OCI-LY3 (cell line): ENCODE data around the gene RPL36AL.

Experiments used
- H2AFZ ChIP-seq: fragments of 200-600, 300-600 bp; shearing (Covaris generic); 2 replicates; pipeline ENCODE4 v1.6.0; 2014; ENCODE audit warnings: antibody characterized with exemption, low read depth, low read length
- H3K27ac ChIP-seq: fragments of 200-600, 300-600 bp; sonication (generic); 2 replicates; pipeline ENCODE4 v1.5.1; 2014; ENCODE audit warnings: mild to moderate bottlenecking, low read length, moderate library complexity, mixed read lengths
- H3K27me3 ChIP-seq: fragments of 200-600, 300-600 bp; sonication (generic); 2 replicates; pipeline ENCODE4 v1.6.1; 2014; ENCODE audit warnings: low read depth, low read length, mixed read lengths
- H3K36me3 ChIP-seq: fragments of 200-600, 300-600 bp; sonication (generic); replicated peaks from 2 replicates; pipeline ENCODE3; 2014; ENCODE audit warnings: low read depth, low read length, mixed read lengths
- H3K4me1 ChIP-seq: fragments of 300-600, 200-600 bp; sonication (generic); 2 replicates; pipeline ENCODE4 v1.6.1; 2014; ENCODE audit warnings: low read length, mixed read lengths
- H3K4me2 ChIP-seq: fragments of 200-600, 300-600 bp; sonication (generic); 2 replicates; pipeline ENCODE4 v1.6.1; 2014; ENCODE audit warnings: low read length, mixed read lengths
- H3K4me3 ChIP-seq: fragments of 300-600, 200-600 bp; sonication (generic); 2 replicates; pipeline ENCODE4 v1.5.1; 2014; ENCODE audit warnings: antibody characterized with exemption, mild to moderate bottlenecking, low read length, moderate library complexity
- H3K79me2 ChIP-seq: fragments of 300-600, 200-600 bp; shearing (Covaris generic); 2 replicates; pipeline ENCODE4 v1.6.1; 2014; ENCODE audit warnings: mild to moderate bottlenecking, low read length, mixed read lengths
- H3K9ac ChIP-seq: fragments of 300-600, 200-600 bp; shearing (Covaris generic); 2 replicates; pipeline ENCODE4 v1.6.0; 2014; ENCODE audit warnings: mild to moderate bottlenecking, low read length, moderate library complexity
- H3K9me3 ChIP-seq: fragments of 200-600, 300-600 bp; shearing (Covaris generic); 2 replicates; pipeline ENCODE4 v1.6.1; 2014; ENCODE audit warnings: low read length, mixed read lengths; ENCODE audit not compliant: insufficient read depth
- H4K20me1 ChIP-seq: fragments of 200-600, 300-600 bp; sonication (generic); 2 replicates; pipeline ENCODE4 v1.6.1; 2016; ENCODE audit warnings: low read length, mixed read lengths; ENCODE audit not compliant: insufficient read depth
- CTCF ChIP-seq: fragments of 200-600, 300-600 bp; sonication (generic); IDR thresholded peaks from 2 replicates; pipeline ENCODE4 v1.5.1; 2014; ENCODE audit warnings: antibody characterized with exemption, low read length, low read depth
- EZH2phosphoT487 ChIP-seq: fragments of 200-600 bp; shearing (Covaris generic); IDR thresholded peaks from 2 replicates; pipeline ENCODE4 v1.6.1; 2018; ENCODE audit warnings: antibody characterized with exemption, mixed run types, low read depth

Gene RPL36AL

GRCh38 chr14:49617852-49618519 is 2.4 kb downstream of the RPL36AL start:
- H3K4me2 ChIP-seq, result no peak overlapping the region; the same call in 1 of the 2 replicates
- H3K4me1 ChIP-seq, result peaks cover 18% of the 10 kb centered on the region
- peaks cover 53% of the 10 kb centered on the region for H3K36me3 ChIP-seq
- no peak overlapping the region for H2AFZ ChIP-seq
- TF ChIP-seq EZH2phosphoT487, result no peak
- TF ChIP-seq CTCF, result no peak
- H3K79me2 ChIP-seq, result peaks cover 87% of the 10 kb centered on the region
- no peak overlapping the region for H3K9ac ChIP-seq
- no peak overlapping the region for H3K27ac ChIP-seq
- H4K20me1 ChIP-seq, result peaks cover 36% of the 10 kb centered on the region
- H3K4me3 ChIP-seq, result no peak overlapping the region
- no peaks in the 10 kb centered on the region for H3K9me3 ChIP-seq
- no peaks in the 10 kb centered on the region for H3K27me3 ChIP-seq

DNA sequence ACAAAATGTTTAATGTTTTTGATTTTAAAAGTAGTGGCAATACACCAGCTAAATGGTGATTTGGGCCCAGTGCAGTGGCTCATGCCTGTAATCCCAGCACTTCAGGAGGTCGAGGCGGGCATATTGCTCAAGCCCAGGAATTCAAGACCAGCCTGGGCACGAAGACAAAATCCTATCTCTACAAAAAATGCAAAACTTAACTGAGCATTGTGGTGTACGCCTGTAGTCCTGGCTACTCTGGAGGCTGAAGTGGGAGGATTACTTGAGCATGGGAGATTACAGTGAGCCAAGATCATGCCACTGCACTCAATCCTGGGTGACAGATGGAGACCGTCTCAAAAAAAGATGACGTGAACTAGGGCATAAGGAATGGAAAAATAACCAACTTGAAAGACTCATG is 4.7 kb downstream of the RPL36AL start:
- Histone ChIP-seq H4K20me1 (peaks cover 22% of the 10 kb centered on the region), H3K4me2 (no peak overlapping the region), H3K79me2 (peaks cover 86% of the 10 kb centered on the region), H3K27ac (no peak overlapping the region), H3K4me3 (no peak overlapping the region), H3K36me3 (peaks cover 46% of the 10 kb centered on the region), H3K9ac (no peak overlapping the region), H2AFZ (no peak overlapping the region), H3K27me3 (no peaks in the 10 kb centered on the region), H3K4me1 (peaks cover 7% of the 10 kb centered on the region), H3K9me3 (no peaks in the 10 kb centered on the region)
- TF ChIP-seq EZH2phosphoT487 (no peak), CTCF (no peak)

DNA sequence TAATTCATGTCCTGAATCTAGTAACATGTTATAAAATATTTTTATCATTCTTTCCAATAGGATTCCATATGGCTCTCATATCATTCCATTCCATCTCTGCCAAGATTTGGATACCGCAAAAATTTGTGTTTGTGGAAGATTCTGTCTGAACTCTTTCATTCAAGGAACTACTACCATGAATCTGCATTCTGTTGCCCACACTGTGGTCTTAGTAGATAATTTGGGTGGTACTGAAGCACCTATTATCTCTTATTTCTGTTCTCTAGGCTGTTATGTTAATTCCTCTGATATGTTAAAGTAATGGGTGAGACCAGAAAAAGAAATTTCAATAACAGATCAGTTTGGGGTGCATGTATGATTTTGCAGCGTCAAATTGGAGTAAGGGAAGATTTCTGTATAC is 6.2 kb downstream of the RPL36AL start:
- Histone ChIP-seq H3K36me3 (peaks cover 47% of the 10 kb centered on the region), H3K79me2 (peaks cover 86% of the 10 kb centered on the region), H2AFZ (no peak overlapping the region), H3K4me2 (no peak overlapping the region), H3K27ac (no peak overlapping the region), H4K20me1 (peaks cover 18% of the 10 kb centered on the region), H3K4me3 (no peak overlapping the region), H3K4me1 (peaks cover 7% of the 10 kb centered on the region), H3K9me3 (no peaks in the 10 kb centered on the region), H3K27me3 (no peaks in the 10 kb centered on the region), H3K9ac (no peak overlapping the region)
- no peak for TF ChIP-seq EZH2phosphoT487

DNA sequence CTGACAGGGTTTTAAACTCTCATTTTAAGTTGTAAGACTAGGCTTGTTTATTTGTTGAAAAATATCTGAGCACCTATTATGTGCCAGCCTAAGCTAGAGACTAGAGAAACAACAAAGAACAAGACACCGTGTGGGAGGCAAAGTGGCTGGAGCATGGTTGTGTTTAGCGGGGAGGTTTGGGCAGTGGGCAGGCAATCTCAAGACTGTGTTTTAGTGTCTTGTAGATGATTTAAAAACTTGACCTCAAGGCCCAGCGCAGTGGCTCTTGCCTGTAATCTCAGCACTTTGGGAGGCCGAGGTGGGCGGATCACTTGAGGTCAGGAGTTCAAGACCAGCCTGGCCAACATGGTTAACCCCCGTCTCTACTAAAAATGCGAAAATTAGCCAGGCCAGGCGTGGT is 7.8 kb downstream of the RPL36AL start:
- Histone ChIP-seq H3K4me3 (no peak overlapping the region), H3K9me3 (no peaks in the 10 kb centered on the region), H3K4me1 (no peaks in the 10 kb centered on the region), H3K27me3 (no peaks in the 10 kb centered on the region), H3K9ac (no peak overlapping the region), H3K79me2 (peaks cover 84% of the 10 kb centered on the region), H3K36me3 (peaks cover 47% of the 10 kb centered on the region), H3K27ac (no peak overlapping the region), H3K4me2 (no peak overlapping the region), H2AFZ (no peak overlapping the region), H4K20me1 (peaks cover 7% of the 10 kb centered on the region; the same call in 1 of the 2 replicates)
- TF ChIP-seq CTCF (no peak), EZH2phosphoT487 (no peak)
